ENCODE data around the gene SCNN1A.

SCNN1A gene

DNA sequence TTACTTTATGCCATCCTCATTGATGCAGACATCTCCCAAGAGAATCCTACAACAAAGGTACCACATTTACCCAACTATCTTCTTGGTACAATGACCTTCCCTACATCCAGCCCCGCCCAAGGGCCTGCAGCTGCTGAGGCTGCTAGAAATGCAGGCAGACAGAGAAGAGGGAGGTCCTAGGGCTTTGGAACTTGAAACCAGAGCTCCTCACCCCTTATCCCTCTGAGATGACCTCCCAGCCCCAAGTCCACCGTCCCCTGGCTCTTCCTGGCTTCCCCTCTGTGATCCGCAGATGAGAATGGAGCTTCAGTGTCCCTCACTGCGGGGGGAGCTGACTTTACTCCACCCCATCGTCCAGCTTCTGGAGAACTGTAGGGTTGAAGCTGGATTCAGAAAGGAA lies 31.8 kb downstream of the SCNN1A start:
- Histone ChIP-seq H3K79me2 (ENCODE audit: insufficient read depth, low read length) (no peaks in the 10 kb centered on the region), H3K9me3 (ENCODE audit: low read length) (no peaks in the 10 kb centered on the region), H3K9me2 (ENCODE audit: low read depth, low read length) (no peaks in the 10 kb centered on the region), H3K9ac (ENCODE audit: low read length) (no peak overlapping the region), H3K27me3 (ENCODE audit: insufficient read depth, low read length) (peaks cover 7% of the 10 kb centered on the region; the same call in 1 of the 2 replicates), H4K20me1 (ENCODE audit: insufficient read depth, low read length) (no peaks in the 10 kb centered on the region), H2AFZ (ENCODE audit: low read length) (no peak overlapping the region), H3K4me1 (ENCODE audit: insufficient read depth, low read length, severe bottlenecking) (no peaks in the 10 kb centered on the region), H3F3A (ENCODE audit: insufficient read depth, low read length) (no peaks in the 10 kb centered on the region), H3K4me2 (ENCODE audit: low read length) (no peak overlapping the region), H3K27ac (ENCODE audit: low read depth, low read length, poor library complexity, severe bottlenecking) (no peak overlapping the region), H3K4me3 (ENCODE audit: low read depth, low read length, poor library complexity, severe bottlenecking) (no peak overlapping the region), H3K36me3 (ENCODE audit: insufficient read depth, low read length) (no peaks in the 10 kb centered on the region)
- TF ChIP-seq CTCF (IDR thresholded peaks at IDR 0.05; ENCODE audit: low read length) (no peak), EZH2 (IDR thresholded peaks at IDR 0.05; ENCODE audit: borderline replicate concordance, low read length) (no peak)

DNA sequence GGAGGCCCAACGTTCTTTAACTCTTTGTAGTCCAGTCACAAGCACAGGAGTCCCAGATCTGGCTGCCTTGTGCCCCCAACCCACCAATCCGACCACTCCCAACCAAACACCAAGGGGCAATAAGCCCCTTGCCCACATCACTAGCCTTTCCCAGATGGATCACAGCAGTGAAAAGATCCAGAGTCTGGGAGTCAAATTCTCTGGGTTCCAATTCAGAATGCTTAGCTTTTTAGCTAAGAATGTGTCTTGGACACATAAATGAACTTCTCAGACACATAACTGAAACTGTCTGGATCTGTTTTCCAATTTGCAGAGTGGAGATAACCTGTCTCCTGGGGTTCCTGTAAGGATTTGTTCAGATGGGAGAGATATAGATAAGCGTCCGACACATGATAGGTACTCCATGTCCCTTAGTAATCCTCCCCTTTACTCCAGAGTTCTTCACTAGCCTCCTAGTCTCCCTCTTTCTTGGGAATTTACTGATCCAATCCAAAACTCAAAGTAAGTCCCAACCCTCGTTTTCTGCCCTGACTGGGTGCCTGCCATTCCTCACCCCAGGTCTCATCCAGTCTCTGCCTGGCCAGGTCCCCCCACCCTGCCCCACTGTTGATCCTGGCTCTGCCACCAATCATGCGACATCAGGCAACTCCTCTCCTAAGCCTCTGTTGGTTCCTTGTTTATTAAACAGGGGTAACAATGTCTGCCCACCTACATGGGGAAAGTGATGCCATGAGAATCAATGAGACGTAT lies 33.0 kb downstream of the SCNN1A start:
- H3K36me3 ChIP-seq (ENCODE audit: insufficient read depth, low read length) = no peaks in the 10 kb centered on the region
- peaks cover 7% of the 10 kb centered on the region; the same call in 1 of the 2 replicates for H3K27me3 ChIP-seq (ENCODE audit: insufficient read depth, low read length)
- no peak overlapping the region for H3K4me2 ChIP-seq (ENCODE audit: low read length)
- no peaks in the 10 kb centered on the region for H3K9me3 ChIP-seq (ENCODE audit: low read length)
- H3K4me1 ChIP-seq (ENCODE audit: insufficient read depth, low read length, severe bottlenecking) = peaks cover 2% of the 10 kb centered on the region
- H3K4me3 ChIP-seq (ENCODE audit: low read depth, low read length, poor library complexity, severe bottlenecking) = no peak overlapping the region
- no peak overlapping the region for H3K27ac ChIP-seq (ENCODE audit: low read depth, low read length, poor library complexity, severe bottlenecking)
- no peak for TF ChIP-seq CTCF (IDR thresholded peaks at IDR 0.05; ENCODE audit: low read length)
- no peak for TF ChIP-seq EZH2 (IDR thresholded peaks at IDR 0.05; ENCODE audit: borderline replicate concordance, low read length)
- no peak overlapping the region for H3K9ac ChIP-seq (ENCODE audit: low read length)
- no peak overlapping the region for H2AFZ ChIP-seq (ENCODE audit: low read length)
- H3K9me2 ChIP-seq (ENCODE audit: low read depth, low read length) = no peaks in the 10 kb centered on the region
- no peaks in the 10 kb centered on the region for H3F3A ChIP-seq (ENCODE audit: insufficient read depth, low read length)
- H4K20me1 ChIP-seq (ENCODE audit: insufficient read depth, low read length) = no peaks in the 10 kb centered on the region
- H3K79me2 ChIP-seq (ENCODE audit: insufficient read depth, low read length) = no peaks in the 10 kb centered on the region

DNA sequence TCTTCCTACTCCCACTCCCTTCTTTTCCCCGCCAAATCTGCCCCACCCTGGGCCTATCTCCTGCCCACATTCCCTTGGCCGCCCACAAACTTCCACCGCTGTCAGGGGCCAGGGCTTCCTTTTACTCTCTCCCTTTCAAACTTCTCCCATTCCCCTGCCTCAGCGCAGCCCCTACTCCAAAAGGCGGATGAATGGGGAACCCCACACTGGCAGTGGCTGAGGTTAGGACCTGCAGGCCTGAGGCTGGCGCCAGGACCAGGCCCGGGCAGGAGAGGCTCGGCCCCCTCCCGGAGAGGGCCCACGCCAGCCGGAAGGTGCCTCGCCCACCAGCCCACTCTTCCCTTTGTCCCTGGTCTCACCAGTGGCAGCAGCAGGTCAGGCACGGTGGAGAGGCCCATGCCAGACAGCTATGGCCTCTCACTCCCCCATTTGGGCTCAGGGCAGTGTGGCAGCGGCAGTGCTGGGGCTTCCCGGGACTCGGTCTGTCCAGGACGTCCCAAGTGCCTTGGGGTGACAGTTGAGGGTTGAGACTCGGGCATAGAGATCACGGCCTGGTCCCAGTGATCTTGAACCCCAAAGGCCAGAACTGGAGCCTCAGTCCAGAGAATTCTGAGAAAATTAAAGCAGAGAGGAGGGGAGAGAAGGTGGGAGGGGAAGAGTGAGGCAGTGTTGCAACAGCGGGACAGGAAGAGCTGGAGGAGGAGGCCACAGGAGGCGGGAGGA lies 33.8 kb downstream of the SCNN1A start, which contains the start of gene TNFRSF1A:
TSS of gene TNFRSF1A (minus strand) at position 660 of the 723 bp plus-strand sequence. CDS start at position 398, 262 bp downstream.
- H3K27me3 ChIP-seq (ENCODE audit: insufficient read depth, low read length) = 0 out of 2 replicates have a peak, but pooled peaks cover 2% of the 10 kb centered on the region
- no peak within 1 kb of the TSS for H3K4me3 ChIP-seq (ENCODE audit: low read depth, low read length, poor library complexity, severe bottlenecking)
- H3K9me2 ChIP-seq (ENCODE audit: low read depth, low read length) = no peaks in the 10 kb centered on the region
- no peaks in the 10 kb centered on the region for H3K9me3 ChIP-seq (ENCODE audit: low read length)
- no peak within 1 kb of the TSS for H3K27ac ChIP-seq (ENCODE audit: low read depth, low read length, poor library complexity, severe bottlenecking)
- no peaks in the 10 kb centered on the region for H3F3A ChIP-seq (ENCODE audit: insufficient read depth, low read length)
- no peak within 1 kb of the TSS for H3K9ac ChIP-seq (ENCODE audit: low read length)
- TF ChIP-seq EZH2 (IDR thresholded peaks at IDR 0.05; ENCODE audit: borderline replicate concordance, low read length) (no peak), CTCF (IDR thresholded peaks at IDR 0.05; ENCODE audit: low read length) (no peak)
- no peak within 1 kb of the TSS for H3K4me2 ChIP-seq (ENCODE audit: low read length)
- no peak within 1 kb of the TSS for H2AFZ ChIP-seq (ENCODE audit: low read length)
- no peaks in the 10 kb centered on the region for H4K20me1 ChIP-seq (ENCODE audit: insufficient read depth, low read length)
- no peaks in the 10 kb centered on the region for H3K36me3 ChIP-seq (ENCODE audit: insufficient read depth, low read length)
- H3K79me2 ChIP-seq (ENCODE audit: insufficient read depth, low read length) = no peaks in the 10 kb centered on the region
- peaks cover 9% of the 10 kb centered on the region for H3K4me1 ChIP-seq (ENCODE audit: insufficient read depth, low read length, severe bottlenecking)

Data from OCI-LY1 (cell line).